Stimulated activated CD8-positive, alpha-beta memory T cell treated with anti-CD3 and anti-CD28 coated beads, Interleukin-4, amount 100 ng/mL, for 48 hours (primary cell): Measurements from ENCODE around the gene PUDP.
"Not testable (repeated sequence)": the region's sequence is repeated elsewhere in the genome, so short reads cannot be mapped to it uniquely, and the experiment has no call there.

ENCODE experiments used
- DNase-seq: peaks from one replicate; pipeline ENCODE4 v3.0.0-alpha.2; 2020

Gene PUDP

DNA sequence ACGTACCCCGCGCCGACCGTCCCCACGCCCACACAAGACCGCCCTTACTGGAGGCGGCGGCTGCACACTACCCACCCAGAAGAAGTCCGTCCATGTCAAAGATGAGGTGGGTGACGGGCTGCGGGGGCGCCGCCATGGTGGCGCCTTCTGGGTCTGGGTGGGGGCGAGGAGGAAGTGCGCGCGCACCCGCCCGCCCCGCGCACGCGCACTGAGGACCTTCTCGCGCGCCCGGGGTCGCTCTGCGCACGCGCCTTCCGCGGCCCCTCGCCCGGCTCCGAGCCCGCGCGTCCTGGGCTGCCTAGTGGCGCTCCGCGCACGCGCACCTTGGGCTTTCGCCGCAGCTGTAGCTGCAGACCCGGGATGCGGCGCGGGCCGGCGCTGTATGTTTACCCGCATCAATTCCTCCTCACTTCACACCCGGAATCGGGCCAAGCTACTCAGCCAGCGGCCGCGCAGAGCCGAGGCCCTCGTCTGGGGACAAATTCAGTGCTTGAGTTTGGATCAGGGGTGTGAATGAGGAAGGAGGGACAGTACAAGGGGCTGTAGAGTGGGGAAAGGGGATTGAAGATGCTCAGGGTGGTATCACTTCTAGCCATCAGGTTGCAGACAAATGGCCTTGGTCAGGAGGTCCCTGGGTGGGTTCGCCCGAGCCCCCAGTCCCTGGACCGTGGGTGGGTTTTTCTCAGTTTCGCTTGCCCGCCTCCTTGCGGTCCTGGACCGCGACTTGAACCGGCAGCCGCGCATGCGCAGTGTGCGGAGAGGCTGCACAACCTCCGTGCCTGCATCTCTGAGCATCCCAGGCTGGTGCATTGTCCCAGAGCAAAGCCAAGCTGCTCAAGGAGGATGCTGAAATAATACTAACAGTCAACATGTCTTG, at the start of gene PUDP:
PUDP (minus strand) TSS at position 176 of the 877 bp plus-strand sequence; CDS start at position 136, 40 bp downstream.
- DNase-seq, result peak; percentile 81

DNA sequence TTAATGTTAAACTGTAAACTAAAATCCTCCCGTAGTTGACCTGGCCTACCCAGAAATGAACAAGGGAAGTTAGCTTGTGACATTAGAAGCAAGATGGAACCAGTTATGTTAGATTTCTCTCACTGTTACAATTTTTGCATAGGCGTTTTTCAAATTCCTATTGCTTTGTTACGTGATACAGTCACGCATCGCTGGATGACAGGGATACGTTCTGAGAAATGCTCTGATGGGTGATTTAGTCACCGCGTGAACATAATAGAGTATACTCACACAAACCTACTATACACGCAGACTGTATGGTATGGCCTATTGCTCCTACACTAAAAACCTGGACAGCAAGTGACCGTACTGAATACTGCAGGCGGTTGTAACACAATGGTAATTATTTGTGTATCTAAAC, 46.7 kb upstream of the PUDP start:
- DNase-seq, result no peak

DNA sequence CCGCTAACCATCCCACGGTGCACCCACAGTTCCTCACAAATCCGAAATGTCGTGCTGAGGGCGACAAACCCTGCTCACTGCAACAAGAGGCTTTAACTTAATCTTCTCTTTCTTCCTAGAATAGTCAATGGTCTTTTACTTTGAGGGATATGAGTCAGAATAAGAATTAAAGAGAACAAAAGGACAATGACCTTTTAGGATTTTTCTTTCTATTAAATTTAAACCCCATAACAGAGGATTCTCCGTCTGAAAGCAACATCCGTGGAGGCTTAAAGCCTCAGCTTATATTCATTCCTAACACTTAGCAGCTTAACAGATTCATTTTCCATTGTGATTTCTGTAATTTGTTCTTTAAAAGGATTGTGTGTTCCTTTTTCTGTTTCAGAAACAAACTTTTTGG, 44.9 kb upstream of the PUDP start:
- DNase-seq, result no peak

DNA sequence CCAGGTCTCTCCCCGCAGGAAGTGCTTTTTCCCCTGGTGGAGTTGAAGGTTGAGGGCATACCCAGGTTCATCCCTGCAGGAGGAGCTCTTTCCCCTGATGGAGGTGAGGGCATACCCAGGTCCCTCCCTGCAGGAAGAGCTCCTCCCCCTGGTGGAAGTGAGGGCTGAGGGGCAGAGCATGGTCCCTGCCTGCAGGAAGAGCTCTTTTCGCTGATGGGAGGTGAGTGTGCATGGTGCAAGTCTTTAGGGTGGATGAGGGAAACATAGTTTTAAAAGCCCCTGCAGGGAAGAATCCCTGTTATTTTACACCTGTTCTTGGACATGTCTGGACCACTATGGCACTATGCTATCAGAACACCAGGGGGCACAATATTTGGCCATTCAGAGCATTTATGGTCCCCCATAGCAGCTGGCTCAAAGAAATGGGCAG, 43.7 kb upstream of the PUDP start:
- no peak for DNase-seq

DNA sequence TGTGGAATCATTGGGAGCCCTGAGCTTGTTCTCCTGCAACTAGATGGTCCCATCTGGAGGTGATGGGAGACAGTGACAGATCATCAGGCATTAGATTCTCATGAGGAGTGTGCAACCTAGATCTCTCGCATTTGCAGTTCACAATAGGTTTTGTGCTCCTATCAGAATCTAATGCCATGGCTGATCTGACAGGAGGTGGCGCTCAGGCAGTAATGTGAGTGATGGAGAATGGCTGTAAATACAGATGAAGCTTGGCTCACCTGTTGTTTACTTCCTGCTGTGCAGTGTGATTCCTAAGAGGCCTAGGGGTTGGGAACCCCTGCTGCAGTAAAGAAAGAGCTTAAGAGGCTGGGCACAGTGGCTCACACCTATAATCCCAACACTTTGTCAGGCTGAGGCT, 42.2 kb upstream of the PUDP start:
- DNase-seq, result no peak

DNA sequence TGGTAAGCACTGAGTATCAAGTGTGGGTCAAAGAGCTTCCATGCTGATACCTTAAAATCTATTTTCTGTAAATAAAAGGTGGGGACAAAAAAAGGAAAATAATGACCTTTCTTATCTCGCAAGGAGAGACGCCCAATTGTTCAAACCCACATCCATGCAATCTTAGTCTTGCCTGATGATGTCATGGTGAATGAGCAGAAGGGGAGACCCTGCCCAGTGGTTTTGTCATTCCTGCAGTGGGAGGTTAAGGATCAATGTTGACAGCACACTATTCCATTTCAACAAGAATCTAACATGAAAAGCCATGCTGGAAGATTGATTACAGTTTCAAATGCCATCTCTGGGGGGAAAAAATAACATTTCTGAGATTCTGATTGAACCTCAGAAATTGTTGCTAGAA, 40.7 kb upstream of the PUDP start:
- no peak for DNase-seq

DNA sequence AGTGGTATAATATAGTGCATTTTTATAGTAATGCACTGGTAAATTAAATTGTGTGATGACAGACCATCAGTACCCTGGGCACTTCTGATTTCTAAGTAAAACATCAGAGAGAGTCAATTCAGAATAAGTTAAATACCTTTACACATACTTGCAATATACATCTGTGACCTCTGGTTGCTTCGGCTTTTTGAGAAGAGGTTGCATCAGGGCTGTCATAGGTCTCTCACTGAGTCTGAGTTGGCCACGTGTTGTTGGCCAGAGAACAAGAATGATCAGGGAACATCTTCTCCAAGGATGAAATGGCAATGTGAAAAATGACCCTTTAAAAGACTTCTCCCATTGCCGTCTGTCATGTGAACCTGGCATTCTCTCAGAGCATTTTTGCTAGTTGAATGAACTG, 36.9 kb upstream of the PUDP start:
- no peak for DNase-seq

DNA sequence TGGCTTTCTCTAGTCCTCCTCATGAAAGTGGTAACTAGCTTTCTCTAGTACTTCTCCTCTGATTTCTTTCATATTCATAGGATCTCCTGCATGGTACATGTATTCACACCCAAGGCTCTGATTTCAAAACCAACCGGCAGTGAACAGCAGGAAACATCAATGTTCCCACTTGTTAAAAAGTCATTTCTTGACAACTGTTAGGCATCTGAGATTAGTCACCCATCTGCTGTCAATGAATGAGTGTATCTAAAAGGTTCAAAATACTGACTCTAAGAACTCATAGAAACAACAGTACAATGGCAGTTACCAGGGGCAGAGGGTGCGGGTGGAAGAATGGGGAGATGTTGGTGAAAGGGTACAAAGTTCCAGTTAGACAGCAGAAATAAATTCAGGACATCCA, 31.5 kb upstream of the PUDP start:
- DNase-seq, result no peak

DNA sequence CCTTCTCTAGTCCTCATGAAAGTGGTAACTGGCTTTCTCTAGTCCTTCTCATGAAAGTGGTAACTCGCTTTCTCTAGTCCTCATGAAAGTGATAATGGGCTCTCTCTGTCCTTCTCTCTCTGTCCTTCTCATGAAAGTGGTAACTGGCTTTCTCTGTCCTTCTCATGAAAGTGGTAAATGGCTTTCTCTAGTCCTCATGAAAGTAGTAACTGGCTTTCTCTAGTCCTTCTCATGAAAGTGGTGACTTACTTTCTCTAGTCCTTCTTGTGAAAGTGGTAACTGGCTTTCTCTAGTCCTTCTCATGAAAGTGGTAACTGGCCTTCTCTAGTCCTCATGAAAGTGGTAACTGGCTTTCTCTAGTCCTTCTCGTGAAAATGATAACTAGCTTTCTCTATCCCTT, 30.9 kb upstream of the PUDP start:
- DNase-seq, result not testable (repeated sequence)

DNA sequence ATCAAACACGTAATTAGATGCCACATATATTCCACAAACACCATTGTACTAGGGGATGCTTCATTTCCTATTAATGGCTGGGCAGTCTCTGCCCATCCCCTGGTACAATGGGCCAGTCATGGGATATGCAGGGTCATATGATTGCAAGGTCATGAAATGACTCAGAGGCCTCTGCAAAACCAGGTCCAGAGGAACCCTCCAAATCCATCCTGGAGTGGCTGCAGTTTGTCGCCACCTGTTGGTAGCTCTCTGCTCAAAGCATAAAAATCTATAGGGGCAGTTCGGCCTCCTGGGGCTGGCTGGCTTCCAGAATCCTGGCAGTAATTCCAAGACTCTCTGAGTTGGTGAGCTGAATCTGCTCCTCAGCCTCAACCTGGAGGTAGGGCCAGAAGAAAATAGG, 22.9 kb upstream of the PUDP start:
- DNase-seq, result peak; percentile 48

DNA sequence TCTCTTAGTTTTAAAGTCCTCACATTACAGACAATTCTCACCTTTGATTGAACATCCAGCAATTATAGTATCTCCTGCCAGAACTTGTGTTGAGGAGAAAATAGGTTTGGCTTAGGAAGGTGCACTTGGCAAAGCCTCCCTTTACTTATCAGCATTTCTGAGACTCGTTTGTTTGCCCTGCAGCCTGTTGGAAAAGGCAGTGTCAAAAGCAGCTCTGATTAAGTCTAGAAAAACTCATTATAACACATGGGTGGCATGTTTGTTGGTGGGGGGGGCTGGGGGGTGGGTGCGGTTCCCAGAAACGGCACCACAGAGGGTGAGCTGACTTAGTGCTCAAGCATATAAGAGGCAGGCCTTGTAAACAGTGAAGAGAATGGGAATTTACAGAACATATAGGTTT, 21.7 kb upstream of the PUDP start:
- DNase-seq, result no peak

DNA sequence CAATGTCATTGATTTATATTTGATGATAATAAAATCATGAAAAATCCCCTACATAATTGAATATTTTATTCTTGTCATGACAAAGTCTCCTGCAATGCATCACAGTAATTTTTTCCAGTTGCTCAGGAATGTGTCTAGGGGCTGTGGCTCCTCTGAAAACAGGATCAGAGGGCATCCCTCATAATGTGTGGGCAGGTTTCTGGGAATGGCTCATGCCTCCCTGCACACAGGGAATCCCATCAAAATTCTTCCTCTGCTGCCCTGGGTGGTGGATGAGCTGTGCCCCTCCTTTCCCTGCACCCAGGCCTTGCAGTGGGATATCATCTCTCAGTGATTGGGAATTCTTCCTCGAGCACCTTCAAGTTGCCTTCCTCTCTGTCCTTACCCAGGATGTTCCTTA, 20.4 kb upstream of the PUDP start:
- no peak for DNase-seq

DNA sequence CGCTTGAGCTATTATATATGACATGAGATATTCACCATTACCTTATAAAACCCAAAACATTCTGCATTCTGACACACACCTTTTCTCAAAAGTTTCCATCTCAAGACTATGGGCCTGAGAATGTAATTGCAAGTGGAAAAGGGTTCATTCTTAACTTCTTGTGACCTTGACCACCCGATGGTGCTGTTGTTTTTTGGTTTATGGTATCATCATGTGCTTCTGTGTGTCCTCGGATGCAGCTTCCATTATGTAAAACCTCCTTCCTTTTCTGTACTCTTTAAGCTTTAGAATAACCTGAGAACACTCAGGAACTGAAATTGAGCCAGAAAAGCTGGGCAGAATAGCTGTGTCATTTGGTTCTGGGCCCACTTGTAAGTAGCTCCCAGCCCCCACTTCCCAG, 16.2 kb upstream of the PUDP start:
- DNase-seq, result no peak

DNA sequence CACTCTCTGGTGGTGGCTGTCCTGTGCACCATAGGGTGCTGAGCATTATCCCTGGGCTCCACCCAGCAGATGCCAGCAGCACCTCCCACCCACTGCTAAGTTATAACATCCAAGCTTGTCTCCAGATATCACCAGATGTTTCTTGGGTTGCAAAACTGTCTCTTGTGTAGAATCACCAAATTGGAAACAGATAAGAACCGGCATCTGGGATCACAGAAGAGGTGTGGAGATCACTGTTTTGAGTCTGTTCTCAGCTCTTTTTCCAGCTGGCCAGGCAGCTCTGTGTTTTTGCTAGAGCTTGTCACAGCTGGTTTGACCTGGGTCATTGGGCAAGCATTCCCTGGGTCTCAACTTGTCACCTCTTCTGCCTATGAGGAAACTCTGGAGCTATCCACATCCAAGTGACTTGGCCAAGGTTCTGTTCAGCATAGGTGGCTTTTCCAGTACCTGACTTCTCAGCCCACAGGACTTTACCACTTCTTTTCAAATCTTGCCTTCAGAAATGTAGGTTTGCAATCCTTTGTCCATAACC, 15.3 kb upstream of the PUDP start:
- no peak for DNase-seq

DNA sequence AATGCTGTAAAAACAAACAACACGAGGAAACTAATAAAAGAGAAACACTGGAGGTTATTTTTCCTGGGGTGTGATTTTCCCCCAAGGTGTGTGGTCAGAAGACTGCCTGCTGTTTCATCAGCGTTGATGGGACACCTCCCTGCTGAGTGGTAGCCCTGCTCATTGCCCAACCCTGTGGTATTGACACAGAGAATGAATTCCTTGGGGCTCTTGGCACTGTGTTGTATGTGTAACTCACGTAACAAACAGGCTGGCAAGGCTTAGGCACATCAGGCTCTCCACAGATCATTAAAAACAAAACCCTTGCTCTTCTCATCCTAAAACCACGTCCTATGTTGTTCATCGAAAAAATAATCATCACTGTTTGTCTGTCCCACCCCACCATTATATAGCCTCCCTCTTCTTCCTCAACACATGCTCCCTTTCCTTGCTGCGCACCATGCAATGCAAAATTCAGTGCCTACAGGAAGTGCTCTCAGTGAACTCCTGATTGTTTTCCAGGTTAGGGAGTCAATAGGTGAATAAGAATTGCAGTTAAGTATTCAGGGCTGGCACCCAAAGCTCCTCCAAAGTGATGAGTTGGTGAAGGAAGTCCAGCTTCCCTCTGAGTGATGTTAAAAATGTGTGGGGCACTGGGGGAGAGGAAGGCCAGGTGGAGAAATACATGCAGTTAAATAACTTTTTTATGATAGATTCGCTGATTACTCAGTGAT, 11.4 kb upstream of the PUDP start:
- no peak for DNase-seq

DNA sequence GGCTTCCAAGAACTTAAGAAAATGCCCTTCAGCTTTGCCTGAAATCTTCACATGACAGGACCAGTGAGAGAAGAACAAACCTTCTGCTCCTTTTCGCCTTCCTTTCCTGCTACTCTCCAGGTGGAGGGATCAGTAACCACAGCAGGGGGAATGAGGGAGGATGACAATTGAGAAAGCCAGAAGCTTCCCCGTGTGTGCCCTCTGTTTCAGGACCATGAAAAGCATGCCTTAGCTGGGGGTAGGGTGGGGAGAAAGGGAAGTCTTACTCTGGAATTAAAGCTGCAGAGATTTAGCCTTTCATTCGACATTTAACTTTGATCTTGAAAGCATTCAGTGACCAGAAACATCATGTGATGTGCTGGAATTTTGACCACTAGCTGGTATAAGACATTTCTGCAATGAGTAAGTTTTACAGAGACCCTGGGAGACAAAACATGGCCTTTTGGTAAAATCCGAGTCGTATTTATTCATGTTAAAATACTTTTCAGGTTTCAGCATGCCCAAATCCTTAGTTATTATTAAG, 10.6 kb upstream of the PUDP start:
- DNase-seq, result no peak

DNA sequence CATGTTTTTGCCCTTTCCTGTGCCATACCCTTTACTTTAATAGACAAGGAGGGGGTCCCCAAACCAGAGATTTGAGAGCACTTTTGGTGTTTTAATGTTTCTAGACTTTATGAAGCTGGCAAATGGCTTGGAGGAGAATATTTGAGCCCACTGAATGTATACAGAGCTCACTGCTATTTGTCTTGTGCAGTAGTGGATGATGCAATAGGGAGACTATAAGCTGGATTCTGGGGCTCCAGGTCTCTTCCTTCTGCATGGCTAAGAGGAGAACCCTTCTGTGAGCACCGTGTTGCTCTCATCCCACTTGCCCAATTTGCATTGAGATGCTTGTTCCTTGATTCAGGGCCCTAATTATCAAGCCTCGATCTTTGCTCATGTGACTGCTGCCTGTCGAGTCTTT, 8.9 kb upstream of the PUDP start:
- DNase-seq, result no peak

DNA sequence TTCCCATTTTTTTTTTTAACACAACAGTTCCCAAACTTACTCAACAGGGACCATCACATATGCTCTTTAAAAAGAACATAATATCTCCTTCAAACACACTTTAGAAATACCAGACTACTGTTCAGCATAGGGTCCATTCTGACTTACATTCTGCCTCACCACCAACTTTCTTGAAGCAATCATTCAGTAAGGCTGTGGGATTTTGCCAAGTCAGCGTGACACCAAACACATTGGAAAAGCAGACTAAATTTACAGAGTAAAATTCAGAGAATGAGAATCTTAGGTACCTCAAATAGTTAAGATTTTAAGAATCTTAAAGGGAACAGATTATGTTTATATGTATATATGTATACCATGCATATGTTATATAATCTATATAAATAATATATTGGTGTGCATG, 7.2 kb upstream of the PUDP start:
- no peak for DNase-seq

DNA sequence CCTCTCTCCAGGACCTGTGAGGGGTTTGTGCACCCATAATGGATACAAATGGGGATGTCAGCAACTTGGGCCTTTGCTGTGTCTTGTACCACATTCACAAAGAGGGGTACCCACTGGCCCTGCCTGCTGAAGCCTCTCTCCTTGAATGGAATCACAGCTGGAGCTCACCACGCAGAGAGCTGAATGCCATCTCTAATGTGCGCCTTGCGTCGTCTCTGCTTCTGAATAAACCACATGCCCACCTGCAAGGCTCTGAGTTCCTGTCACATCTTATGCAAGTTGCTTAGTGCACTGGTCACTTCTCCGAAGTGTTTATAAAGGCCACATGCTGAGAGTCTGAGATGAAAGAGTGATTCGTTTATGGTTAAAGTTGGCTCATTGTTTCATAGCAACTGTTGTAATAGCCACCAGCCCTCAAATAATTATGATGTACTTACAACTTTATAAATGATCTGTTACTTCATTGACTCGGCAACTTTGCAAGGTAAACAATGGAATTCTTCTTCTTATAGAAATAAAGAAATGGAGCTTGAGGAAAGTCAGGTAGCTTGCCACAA, 6.2 kb upstream of the PUDP start:
- DNase-seq, result no peak

DNA sequence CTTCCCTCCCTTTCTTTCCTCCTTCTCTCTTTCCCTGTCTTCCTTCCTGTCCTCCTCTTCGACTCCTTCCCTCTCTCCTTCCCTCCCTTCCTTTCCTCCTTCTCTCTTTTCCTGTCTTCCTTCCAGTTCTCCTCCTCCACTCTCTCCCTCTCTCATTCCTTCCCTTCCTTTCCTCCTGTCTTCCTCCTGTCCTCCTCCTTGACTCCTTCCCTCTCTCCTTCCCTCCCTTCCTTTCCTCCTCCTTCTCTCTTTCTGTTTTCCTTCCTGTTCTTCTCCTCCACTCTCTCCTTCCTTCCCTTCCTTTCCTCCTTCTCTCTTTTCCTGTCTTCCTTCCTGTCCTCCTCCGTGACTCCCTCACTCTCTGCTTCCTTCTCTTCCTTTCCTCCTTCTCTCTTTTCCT, 5.3 kb upstream of the PUDP start:
- no peak for DNase-seq

DNA sequence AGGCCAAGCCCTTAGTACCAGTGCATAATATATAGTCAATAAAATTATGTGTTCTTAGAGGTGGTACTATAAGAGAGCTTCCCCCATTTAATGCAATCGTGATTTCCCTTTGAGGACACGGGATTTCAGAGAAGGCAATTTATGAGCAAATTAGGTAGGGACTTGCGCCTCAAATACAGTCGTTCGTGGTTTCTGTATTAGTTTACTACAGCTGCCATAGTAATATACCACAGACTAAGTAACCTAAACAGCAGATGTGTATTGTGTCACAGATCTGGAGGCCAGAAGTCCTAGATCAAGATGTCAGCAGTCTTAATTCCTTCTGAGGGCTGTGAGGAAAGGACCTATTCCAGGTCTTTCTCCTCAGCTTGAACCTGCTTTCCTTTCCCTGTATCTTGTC, 1.5 kb upstream of the PUDP start:
- no peak for DNase-seq

DNA sequence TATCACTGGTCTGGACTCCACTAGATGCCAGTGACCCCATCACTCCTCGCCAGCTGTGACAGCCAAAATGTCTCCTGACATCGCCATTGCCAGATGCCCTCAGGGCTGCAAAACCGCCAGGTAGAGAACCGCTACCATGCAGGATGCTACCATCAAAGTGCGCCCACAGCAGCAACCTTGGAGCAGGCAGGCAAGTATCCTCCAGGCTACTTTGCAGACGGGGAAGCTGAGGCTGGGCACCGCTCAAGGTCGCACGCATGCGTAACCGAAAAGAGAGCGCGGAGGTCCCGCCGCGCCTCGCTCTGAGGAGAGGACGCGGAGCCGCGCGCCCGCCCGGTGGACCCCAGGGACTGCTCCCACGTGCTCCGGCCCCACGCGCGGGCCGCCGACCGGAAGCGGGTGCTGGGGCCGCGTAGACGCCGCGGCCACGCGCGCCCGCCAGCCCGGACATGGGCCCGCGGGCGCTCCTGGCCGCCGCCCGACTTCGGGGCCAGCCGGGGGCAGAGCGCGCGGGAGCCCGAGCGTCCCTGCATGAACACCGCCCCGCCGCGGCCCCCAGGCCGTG, 458 bp downstream of the PUDP start, which contains the start of gene STS:
STS (plus strand) TSS at position 300 of the 565 bp plus-strand sequence. CDS start 105,488 bp downstream, outside the sequence.
- DNase-seq, result peak; percentile 50
